ENCODE data around the gene DTYMK. TPM values are rescaled to one million over a fixed set of nuclear protein-coding genes. Genes with fewer than 3 reads are reported as not detected.
"Not testable (repeated sequence)": the region's sequence is repeated elsewhere in the genome, so short reads cannot be mapped to it uniquely, and the experiment has no call there.

Gene DTYMK
- total and polyA plus RNA-seq, 2 experiments from 2014 or later: 20.7 to 55.5 TPM

GRCh38 chr2:241668354-241668753 lies 18.3 kb downstream of the DTYMK start:
- no peaks in the 10 kb centered on the region for H3K4me1 ChIP-seq (ENCODE audit: insufficient read depth)
- H3K4me3 ChIP-seq: no peak overlapping the region
- no peaks in the 10 kb centered on the region for H3K9me2 ChIP-seq (replicated peaks; ENCODE audit: insufficient read depth)
- H3K79me2 ChIP-seq: no peaks in the 10 kb centered on the region
- no peaks in the 10 kb centered on the region for H4K20me1 ChIP-seq (ENCODE audit: insufficient read depth, poor library complexity, severe bottlenecking)
- no peaks in the 10 kb centered on the region for H3K36me3 ChIP-seq (replicated peaks; ENCODE audit: insufficient read depth, low read depth)
- DNase-seq (ENCODE audit: low spot score): no peak
- no peak overlapping the region for H3K27ac ChIP-seq
- TF ChIP-seq CTCF (IDR thresholded peaks at IDR 0.05; ENCODE audit: poor library complexity) (no peak), EZH2 (IDR thresholded peaks at IDR 0.05; ENCODE audit: borderline replicate concordance) (no peak), EZH2phosphoT487 (IDR thresholded peaks at IDR 0.05; ENCODE audit: low read depth, severe bottlenecking, unreplicated experiment) (no peak)
- no peaks in the 10 kb centered on the region for H3K27me3 ChIP-seq
- H3K9me3 ChIP-seq (ENCODE audit: low read depth): no peaks in the 10 kb centered on the region
- no peak overlapping the region for H2AFZ ChIP-seq
- H3K4me2 ChIP-seq: no peak overlapping the region
- WGBS (ENCODE audit: low lambda C conversion rate, missing lambda C conversion rate): 97% methylated on average over 21 of the region's 21 CpGs

- H3K79me2 ChIP-seq: no peaks in the 10 kb centered on the region
- H3K4me3 ChIP-seq: no peak overlapping the region
- no peaks in the 10 kb centered on the region for H3K9me2 ChIP-seq (replicated peaks; ENCODE audit: insufficient read depth)
- peak; percentile 50 for DNase-seq (ENCODE audit: low spot score)
- peak overlapping the region; percentile 29 for H3K4me2 ChIP-seq
- H3K27ac ChIP-seq: no peak overlapping the region
- H3K4me1 ChIP-seq (ENCODE audit: insufficient read depth): no peaks in the 10 kb centered on the region
- H3K36me3 ChIP-seq (replicated peaks; ENCODE audit: insufficient read depth, low read depth): no peaks in the 10 kb centered on the region
- no peaks in the 10 kb centered on the region for H4K20me1 ChIP-seq (ENCODE audit: insufficient read depth, poor library complexity, severe bottlenecking)
- TF ChIP-seq EZH2 (IDR thresholded peaks at IDR 0.05; ENCODE audit: borderline replicate concordance) (no peak), CTCF (IDR thresholded peaks at IDR 0.05; ENCODE audit: poor library complexity) (no peak), EZH2phosphoT487 (IDR thresholded peaks at IDR 0.05; ENCODE audit: low read depth, severe bottlenecking, unreplicated experiment) (no peak)
- H3K27me3 ChIP-seq: no peaks in the 10 kb centered on the region
- WGBS (ENCODE audit: low lambda C conversion rate, missing lambda C conversion rate): 59% methylated on average over 36 of the region's 42 CpGs
- no peak overlapping the region for H2AFZ ChIP-seq
- H3K9me3 ChIP-seq (ENCODE audit: low read depth): no peaks in the 10 kb centered on the region
Observed at GRCh38 chr2:241666627-241667400, 19.8 kb downstream of the DTYMK start.

GRCh38 chr2:241665731-241666440 lies 20.7 kb downstream of the DTYMK start:
- H3K4me2 ChIP-seq: no peak overlapping the region
- no peaks in the 10 kb centered on the region for H3K79me2 ChIP-seq
- no peaks in the 10 kb centered on the region for H3K9me3 ChIP-seq (ENCODE audit: low read depth)
- no peaks in the 10 kb centered on the region for H3K27me3 ChIP-seq
- 84% methylated on average over 23 of the region's 23 CpGs for WGBS (ENCODE audit: low lambda C conversion rate, missing lambda C conversion rate)
- H3K27ac ChIP-seq: no peak overlapping the region
- no peak for TF ChIP-seq EZH2phosphoT487 (IDR thresholded peaks at IDR 0.05; ENCODE audit: low read depth, severe bottlenecking, unreplicated experiment)
- no peaks in the 10 kb centered on the region for H3K4me1 ChIP-seq (ENCODE audit: insufficient read depth)
- no peaks in the 10 kb centered on the region for H3K9me2 ChIP-seq (replicated peaks; ENCODE audit: insufficient read depth)
- no peaks in the 10 kb centered on the region for H4K20me1 ChIP-seq (ENCODE audit: insufficient read depth, poor library complexity, severe bottlenecking)
- no peak overlapping the region for H2AFZ ChIP-seq
- no peak for DNase-seq (ENCODE audit: low spot score)
- H3K36me3 ChIP-seq (replicated peaks; ENCODE audit: insufficient read depth, low read depth): no peaks in the 10 kb centered on the region
- H3K4me3 ChIP-seq: no peak overlapping the region

GRCh38 chr2:241662731-241663130 lies 23.9 kb downstream of the DTYMK start:
- H2AFZ ChIP-seq; H3K27me3 ChIP-seq; H3K4me1 ChIP-seq (ENCODE audit: insufficient read depth); H3K27ac ChIP-seq; H3K9me3 ChIP-seq (ENCODE audit: low read depth); H3K79me2 ChIP-seq; H3K4me3 ChIP-seq; H3K9me2 ChIP-seq (replicated peaks; ENCODE audit: insufficient read depth); H3K36me3 ChIP-seq (replicated peaks; ENCODE audit: insufficient read depth, low read depth); H4K20me1 ChIP-seq (ENCODE audit: insufficient read depth, poor library complexity, severe bottlenecking); H3K4me2 ChIP-seq; DNase-seq (ENCODE audit: low spot score): not testable (repeated sequence)
- WGBS (ENCODE audit: low lambda C conversion rate, missing lambda C conversion rate): 86% methylated on average over 23 of the region's 24 CpGs

Measured in hepatocyte (in vitro differentiated cells).